IPS DF 6.9 (cell line): ENCODE measurements around the gene CAPN5.

Experiments used
- DNase-seq: peaks from one replicate; pipeline ENCODE4 v3.0.0-alpha.2; 2013; ENCODE audit warnings: low read depth, low spot score
- H3K27ac ChIP-seq: one replicate; pipeline ENCODE4 v1.5.1; 2013; ENCODE audit warnings: low read length, control low read depth
- H3K27me3 ChIP-seq: 2 replicates; pipeline ENCODE4 v1.6.1; 2013; ENCODE audit warnings: mild to moderate bottlenecking, low read length; ENCODE audit not compliant: control insufficient read depth, insufficient read depth
- H3K36me3 ChIP-seq: 2 replicates; pipeline ENCODE4 v1.6.1; 2013; ENCODE audit warnings: low read length; ENCODE audit not compliant: control insufficient read depth, insufficient read depth
- H3K4me1 ChIP-seq: 2 replicates; pipeline ENCODE4 v1.6.1; 2013; ENCODE audit warnings: low read length; ENCODE audit not compliant: control insufficient read depth, insufficient read depth
- H3K4me3 ChIP-seq: 2 replicates; pipeline ENCODE4 v1.5.1; 2013; ENCODE audit warnings: mild to moderate bottlenecking, low read length
- H3K9me3 ChIP-seq: 2 replicates; pipeline ENCODE4 v1.6.1; 2013; ENCODE audit warnings: low read length, inconsistent platforms; ENCODE audit not compliant: control insufficient read depth, insufficient read depth
- WGBS: extraction: QIAGEN DNeasy Blood & Tissue Kit; methylation state at CpG from one replicate; pipeline ENCODE4 v1.1.7; 2013; ENCODE audit warnings: mixed read lengths, missing lambda C conversion rate; ENCODE audit not compliant: insufficient read length, insufficient coverage; 5-methylcytosine and 5-hydroxymethylcytosine counted together

Gene CAPN5

GRCh38 chr11:77090046-77090372 is 23.2 kb downstream of the CAPN5 start:
- WGBS: no CpG with 5 or more reads among the region's 4 CpGs
- Histone ChIP-seq H3K4me3 (no peak overlapping the region), H3K27ac (no peak overlapping the region), H3K4me1 (no peaks in the 10 kb centered on the region), H3K36me3 (no peaks in the 10 kb centered on the region), H3K27me3 (no peaks in the 10 kb centered on the region), H3K9me3 (no peaks in the 10 kb centered on the region)
- DNase-seq: no peak

GRCh38 chr11:77090373-77091111 is 23.8 kb downstream of the CAPN5 start:
- no peaks in the 10 kb centered on the region for H3K36me3 ChIP-seq
- H3K27ac ChIP-seq: no peak overlapping the region
- H3K4me1 ChIP-seq: no peaks in the 10 kb centered on the region
- no CpG with 5 or more reads among the region's 13 CpGs for WGBS
- H3K4me3 ChIP-seq: no peak overlapping the region
- DNase-seq: no peak
- H3K27me3 ChIP-seq: no peaks in the 10 kb centered on the region
- H3K9me3 ChIP-seq: no peaks in the 10 kb centered on the region

- Histone ChIP-seq H3K27ac (no peak overlapping the region), H3K4me3 (no peak overlapping the region), H3K4me1 (no peaks in the 10 kb centered on the region), H3K27me3 (no peaks in the 10 kb centered on the region), H3K36me3 (no peaks in the 10 kb centered on the region), H3K9me3 (no peaks in the 10 kb centered on the region)
- WGBS: no CpG with 5 or more reads among the region's 9 CpGs
- peak; percentile 85 for DNase-seq
Measured at GRCh38 chr11:77091146-77091940, 24.6 kb downstream of the CAPN5 start.

- Histone ChIP-seq H3K4me3 (no peak overlapping the region), H3K27ac (no peak overlapping the region), H3K36me3 (no peaks in the 10 kb centered on the region), H3K27me3 (no peaks in the 10 kb centered on the region), H3K9me3 (no peaks in the 10 kb centered on the region), H3K4me1 (no peaks in the 10 kb centered on the region)
- WGBS: no CpG with 5 or more reads among the region's 7 CpGs
- DNase-seq: no peak
Measured at GRCh38 chr11:77092382-77092781, 25.6 kb downstream of the CAPN5 start.

- H3K36me3 ChIP-seq: no peaks in the 10 kb centered on the region
- no peaks in the 10 kb centered on the region for H3K27me3 ChIP-seq
- no peaks in the 10 kb centered on the region for H3K4me1 ChIP-seq
- no peak overlapping the region for H3K27ac ChIP-seq
- DNase-seq: no peak
- no peak overlapping the region for H3K4me3 ChIP-seq
- no peaks in the 10 kb centered on the region for H3K9me3 ChIP-seq
- no CpG with 5 or more reads among the region's 33 CpGs for WGBS
Measured at GRCh38 chr11:77093056-77093891, 26.5 kb downstream of the CAPN5 start.

GRCh38 chr11:77093987-77094840 is 27.4 kb downstream of the CAPN5 start:
- Histone ChIP-seq H3K4me1 (no peaks in the 10 kb centered on the region), H3K27me3 (no peaks in the 10 kb centered on the region), H3K27ac (no peak overlapping the region), H3K36me3 (no peaks in the 10 kb centered on the region), H3K4me3 (no peak overlapping the region), H3K9me3 (no peaks in the 10 kb centered on the region)
- no peak for DNase-seq
- WGBS: no CpG with 5 or more reads among the region's 6 CpGs

GRCh38 chr11:77094841-77095365 is 28.1 kb downstream of the CAPN5 start:
- Histone ChIP-seq H3K9me3 (no peaks in the 10 kb centered on the region), H3K4me3 (no peak overlapping the region), H3K4me1 (no peaks in the 10 kb centered on the region), H3K36me3 (no peaks in the 10 kb centered on the region), H3K27me3 (no peaks in the 10 kb centered on the region), H3K27ac (no peak overlapping the region)
- no CpG with 5 or more reads among the region's 7 CpGs for WGBS
- DNase-seq: no peak

GRCh38 chr11:77095551-77096490 is 29.1 kb downstream of the CAPN5 start:
- no peak for DNase-seq
- no peaks in the 10 kb centered on the region for H3K27me3 ChIP-seq
- H3K27ac ChIP-seq: no peak overlapping the region
- H3K9me3 ChIP-seq: no peaks in the 10 kb centered on the region
- WGBS: no CpG with 5 or more reads among the region's 21 CpGs
- no peaks in the 10 kb centered on the region for H3K36me3 ChIP-seq
- H3K4me1 ChIP-seq: no peaks in the 10 kb centered on the region
- no peak overlapping the region for H3K4me3 ChIP-seq

GRCh38 chr11:77096591-77097019 is 29.8 kb downstream of the CAPN5 start:
- Histone ChIP-seq H3K9me3 (no peaks in the 10 kb centered on the region), H3K27me3 (no peaks in the 10 kb centered on the region), H3K27ac (no peak overlapping the region), H3K36me3 (no peaks in the 10 kb centered on the region), H3K4me3 (no peak overlapping the region), H3K4me1 (no peaks in the 10 kb centered on the region)
- no CpG with 5 or more reads among the region's 8 CpGs for WGBS
- DNase-seq: no peak
